GM21723 (cell line): ENCODE data around the gene SLC22A23.
"Not testable (repeated sequence)": the region's sequence is repeated elsewhere in the genome, so short reads cannot be mapped to it uniquely, and the experiment has no call there.

ENCODE experiments used
- ATAC-seq: cut with Tn5 transposase; IDR thresholded peaks from one replicate; pipeline ENCODE4 v1.9.1; 2021; ENCODE audit warnings: mild to moderate bottlenecking, moderate library complexity; ENCODE audit not compliant: unreplicated experiment

The SLC22A23 gene

DNA sequence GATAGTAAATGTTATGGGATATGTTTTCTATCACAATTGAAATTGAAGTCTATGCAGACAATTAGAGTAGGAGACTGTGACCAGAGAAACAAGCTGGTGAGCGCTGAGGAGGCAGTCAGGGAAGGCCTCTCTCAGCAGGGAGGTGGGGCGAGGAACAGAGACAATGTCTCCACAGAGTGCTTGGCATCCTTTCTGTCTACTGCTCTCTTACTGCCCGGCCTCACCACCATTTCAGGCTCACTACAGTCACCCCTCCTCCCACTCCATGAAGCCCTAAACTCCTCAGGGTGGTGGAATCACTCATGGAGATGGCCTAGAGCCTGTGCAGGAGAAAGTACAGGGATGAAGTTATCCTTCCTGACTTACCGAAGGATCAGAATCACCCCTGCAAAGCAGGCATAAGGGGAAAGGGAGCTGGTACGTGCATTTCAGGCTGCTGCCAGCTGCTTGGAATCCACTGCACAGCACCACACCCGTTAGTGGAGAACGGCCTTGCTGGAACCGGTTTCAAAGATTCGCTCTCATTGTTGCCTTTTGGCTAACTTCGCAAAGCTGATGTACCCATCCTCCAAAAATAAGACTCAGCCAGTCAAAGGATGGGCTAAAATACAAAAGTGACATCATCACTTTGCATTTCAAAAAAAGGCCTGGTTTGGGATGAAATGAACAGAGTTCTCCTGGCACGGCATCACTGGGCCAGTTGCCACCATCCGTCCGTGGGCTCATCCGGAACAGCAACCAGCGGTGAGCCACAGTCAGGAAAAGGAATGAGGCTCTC lies 67.3 kb downstream of the SLC22A23 start:
- no peak for ATAC-seq

DNA sequence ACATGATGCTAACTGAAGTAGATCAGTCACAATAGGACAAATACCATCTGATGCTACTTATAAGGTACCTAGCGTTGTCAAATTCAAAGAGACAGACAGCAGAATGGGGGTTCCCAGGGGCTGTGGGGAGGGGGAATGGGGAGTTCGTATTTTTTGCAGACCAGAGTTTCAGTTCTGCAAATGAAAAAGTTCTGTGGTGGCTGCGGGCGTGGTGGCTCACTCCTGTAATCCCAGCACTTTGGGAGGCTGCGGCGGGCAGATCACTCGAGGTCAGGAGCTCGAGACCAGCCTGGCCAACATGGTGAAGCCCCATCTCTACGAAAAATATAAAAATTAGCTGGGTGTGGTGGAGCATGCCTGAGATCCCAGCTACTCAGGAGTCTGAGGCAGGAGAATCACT lies 68.1 kb downstream of the SLC22A23 start:
- ATAC-seq, result no peak

DNA sequence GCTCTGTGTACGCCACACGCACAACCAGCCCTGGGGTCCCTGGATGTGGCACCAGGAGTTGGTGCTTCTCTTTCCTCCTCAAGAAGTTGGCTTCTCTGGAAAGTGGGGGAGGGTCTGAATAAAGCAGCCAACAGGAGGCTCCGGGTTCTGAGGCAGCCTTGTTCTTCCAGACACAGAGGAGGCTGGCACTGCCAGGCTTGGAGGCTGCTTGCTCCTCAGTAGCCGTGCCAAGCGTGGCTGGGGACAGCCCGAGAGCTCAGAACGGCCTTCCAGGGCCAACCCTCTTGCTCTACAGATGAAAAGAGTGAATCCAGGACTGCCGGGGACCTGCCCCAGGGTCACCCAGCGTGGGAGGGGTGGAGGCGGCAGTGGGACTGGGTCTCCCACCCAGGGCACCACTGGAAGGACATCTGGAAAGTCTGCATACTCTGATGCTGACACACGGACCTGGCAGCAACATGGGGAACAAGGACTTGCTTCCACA lies 70.4 kb downstream of the SLC22A23 start:
- ATAC-seq, result no peak

DNA sequence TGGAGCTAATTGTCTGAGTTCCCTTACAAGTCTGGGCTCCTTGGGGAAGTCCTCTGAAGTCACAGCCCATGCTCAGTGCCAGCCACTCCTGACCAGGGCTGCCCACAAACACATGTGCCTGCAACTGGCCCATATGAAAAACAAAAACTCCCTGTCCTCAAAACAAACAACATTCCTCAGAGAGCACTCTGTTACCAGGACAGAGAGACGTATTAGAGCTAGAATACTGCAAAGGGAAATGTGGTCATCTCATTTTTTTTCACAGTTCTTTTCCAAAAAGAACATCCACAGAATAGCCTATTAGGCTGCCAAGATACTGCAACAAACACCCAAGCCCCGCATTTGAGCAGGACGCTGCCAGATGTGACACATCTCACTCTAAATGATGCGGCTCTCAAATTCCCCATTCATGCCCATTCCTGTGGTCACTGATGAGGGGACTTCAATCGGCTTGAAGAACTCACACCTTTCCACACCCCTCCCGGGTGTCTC lies 71.1 kb downstream of the SLC22A23 start:
- no peak for ATAC-seq

DNA sequence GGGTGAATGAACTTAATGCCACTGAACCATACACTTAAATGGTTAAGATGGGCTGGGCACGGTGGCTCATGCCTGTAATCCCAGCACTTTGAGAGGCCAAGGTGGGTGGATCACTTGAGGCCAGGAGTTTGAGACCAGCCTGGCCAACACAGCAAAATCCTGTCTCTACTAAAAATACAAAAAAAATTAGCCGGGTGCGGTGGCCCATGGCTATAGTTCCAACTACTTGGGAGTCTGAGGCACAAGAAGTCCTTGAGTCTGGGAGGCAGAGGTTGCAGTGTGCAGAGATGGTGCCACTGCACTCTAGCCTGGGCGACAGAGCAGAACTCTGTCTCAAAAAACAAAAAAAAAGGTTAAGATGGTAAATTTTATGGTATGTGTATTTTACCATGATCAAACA lies 71.7 kb downstream of the SLC22A23 start:
- ATAC-seq, result not testable (repeated sequence)

DNA sequence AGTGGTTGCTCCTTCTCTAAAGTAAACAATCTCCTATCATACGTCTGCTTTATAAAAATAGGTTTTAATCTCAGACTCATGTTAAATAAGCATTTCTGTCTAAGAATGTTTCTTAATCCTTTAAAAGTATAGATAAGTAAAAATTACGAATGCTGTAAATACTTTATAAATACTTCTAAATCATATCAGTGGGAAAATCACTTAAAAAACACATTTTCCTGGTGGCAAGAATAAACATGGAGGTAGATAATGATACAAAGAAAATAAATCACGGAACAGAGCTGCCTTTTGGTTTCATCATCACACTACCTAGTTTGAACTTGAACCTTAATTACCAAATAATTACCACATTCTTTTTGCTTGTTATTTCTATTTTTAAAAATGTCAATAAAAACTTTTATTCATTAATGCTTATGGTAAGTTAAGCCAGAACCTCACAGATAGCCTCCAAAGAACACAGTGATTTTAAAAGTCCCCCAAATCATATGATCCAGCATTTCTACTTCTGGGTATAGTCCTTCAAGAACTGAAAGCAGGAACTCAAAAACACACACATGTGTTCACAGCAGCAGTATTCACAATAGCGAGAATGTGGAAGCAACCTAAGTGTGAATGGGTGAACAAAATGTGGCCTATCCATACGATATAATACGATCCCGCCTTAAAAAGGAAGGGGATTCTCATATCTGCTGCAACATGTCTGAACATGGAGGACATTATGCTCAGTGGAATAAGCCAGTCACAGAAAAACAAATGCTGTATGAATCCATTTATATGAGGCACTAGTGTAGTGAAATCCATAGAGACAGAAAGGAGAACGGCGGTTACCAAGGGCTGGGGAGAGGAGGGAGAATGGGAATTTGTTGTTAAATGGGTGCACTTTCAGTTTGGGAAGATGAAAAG lies 72.4 kb downstream of the SLC22A23 start:
- no peak for ATAC-seq

DNA sequence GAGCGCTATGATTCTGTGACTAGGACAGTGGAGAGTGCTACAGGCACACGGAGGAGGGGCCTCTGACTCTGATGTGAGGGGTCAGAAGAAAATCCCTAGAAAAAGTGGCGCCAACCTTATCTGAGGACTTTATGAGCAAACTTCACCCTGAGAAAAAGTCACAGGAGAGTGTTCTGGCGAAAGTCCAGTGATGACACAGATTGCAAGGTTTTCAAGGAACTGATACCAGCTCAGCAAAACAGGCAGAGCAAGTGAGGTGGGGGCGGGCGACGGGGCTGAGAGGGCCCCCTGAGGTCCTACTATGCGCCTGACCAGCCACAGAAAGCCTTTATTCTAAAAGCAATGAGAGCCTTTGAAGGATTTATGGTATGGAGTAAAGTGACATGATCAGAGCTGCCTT lies 73.3 kb downstream of the SLC22A23 start:
- peak; percentile 55 for ATAC-seq

DNA sequence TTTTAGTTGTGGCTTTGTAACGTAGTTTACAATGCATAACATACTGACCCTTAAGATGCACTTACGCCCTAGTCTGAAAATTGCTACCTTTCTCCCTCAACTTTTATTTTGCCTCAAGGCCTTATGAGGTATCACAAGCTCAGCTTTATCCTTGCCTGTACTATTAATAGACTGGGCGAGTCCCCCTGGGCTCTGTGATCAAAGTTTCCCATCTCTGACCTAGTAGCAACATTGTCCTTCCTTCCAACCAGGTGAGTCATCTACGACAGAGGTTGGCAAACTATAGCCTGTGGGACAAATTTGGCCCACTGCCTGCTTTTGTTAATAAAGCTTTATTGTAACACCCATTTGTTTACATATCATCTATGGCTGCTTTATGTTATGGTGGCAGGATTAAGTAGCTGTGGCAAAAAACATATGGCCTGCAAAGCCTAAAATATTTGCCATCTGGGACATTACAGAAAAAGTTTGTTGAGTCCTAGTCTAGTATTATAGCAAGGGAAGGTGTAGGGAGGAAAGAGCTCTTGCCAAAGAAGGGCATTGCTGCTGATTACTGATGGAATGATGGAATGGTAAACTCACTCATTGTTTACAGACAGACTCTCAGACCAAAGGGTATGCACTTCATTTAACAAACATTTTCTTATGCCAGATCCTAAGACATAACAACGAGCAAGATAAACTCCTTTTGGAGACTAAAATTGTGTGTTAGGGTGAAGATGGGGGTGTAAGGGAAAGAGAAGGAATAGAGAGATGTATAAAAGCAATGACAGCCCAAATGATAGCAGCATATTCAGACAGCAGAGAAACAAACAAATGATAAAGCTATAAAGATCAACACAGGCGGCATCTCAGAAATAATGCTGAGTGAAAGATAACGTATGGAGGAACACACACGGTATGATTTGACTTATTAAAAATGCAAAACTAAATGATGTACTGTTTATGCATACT lies 74.2 kb downstream of the SLC22A23 start:
- ATAC-seq, result no peak

DNA sequence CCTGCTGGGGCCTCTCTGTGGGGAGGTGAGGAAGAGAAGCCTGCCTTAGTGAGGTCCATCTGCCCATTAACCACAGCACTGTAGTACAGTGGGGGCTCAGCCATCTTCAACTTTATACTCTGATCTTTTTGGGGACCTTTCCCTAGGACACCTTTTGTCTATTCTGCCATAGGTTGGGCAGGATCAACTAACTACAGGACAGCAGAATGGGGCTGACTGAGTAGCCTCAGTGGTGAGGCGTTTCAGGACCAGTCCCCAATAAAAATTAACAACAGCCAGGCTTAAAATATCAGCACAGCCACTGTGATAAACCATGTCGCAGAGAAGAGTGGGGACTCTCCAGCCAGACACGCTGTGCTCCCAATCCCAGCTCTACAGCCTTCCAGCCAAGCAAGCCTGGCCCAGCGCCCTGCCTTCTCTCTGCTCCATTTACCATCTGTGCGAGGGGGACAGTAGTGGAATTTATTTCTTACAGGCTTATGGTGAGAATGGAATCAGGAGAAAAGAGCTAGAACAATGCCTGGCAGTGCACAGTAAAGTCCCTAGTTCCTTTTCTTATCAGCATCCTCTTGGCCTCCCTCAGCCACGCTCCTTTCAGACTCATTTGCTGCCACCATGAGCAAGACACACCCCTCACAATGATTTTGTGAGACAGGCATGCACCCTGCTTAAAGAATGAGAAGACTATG lies 75.5 kb downstream of the SLC22A23 start:
- no peak for ATAC-seq

DNA sequence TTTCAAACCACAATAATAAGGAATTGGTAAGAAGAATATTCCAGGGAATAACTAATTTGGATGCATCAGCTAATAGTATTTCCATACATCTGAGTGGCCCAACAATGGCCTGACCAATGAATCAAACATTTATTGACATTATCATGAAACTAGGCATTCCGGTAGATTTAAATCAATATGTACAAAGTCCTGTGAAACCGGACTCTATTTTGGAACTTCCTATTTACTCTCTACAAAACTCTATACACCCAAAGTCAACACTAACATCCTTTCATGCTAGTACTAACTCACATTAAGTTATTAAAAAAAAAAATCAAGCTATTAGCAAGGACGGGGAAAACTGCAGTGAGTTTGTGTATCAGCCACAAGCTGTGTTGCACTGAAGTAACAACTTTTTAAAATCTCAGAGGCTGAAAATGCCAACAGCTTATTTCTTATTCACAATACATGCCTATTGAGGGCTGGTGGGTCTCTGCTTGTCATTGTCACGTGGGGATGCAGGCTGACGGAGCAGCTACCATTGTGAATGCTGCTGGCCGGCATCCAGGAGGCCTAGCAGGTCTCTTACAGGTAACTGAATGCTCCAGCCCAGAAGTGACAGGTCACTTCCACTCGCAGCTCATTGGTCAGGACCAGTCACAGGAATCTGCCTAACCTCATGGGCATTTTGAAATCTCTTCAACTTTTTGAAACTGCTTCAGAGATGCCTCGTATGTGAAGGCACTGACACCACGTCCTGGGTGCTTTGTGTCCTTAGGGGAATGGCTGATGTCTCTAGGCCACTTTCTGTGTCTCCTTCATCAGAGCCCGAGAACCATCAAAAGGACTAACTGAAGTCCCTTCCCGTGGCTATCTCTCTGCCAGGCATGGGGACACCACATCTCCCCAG lies 76.3 kb downstream of the SLC22A23 start:
- ATAC-seq, result no peak

DNA sequence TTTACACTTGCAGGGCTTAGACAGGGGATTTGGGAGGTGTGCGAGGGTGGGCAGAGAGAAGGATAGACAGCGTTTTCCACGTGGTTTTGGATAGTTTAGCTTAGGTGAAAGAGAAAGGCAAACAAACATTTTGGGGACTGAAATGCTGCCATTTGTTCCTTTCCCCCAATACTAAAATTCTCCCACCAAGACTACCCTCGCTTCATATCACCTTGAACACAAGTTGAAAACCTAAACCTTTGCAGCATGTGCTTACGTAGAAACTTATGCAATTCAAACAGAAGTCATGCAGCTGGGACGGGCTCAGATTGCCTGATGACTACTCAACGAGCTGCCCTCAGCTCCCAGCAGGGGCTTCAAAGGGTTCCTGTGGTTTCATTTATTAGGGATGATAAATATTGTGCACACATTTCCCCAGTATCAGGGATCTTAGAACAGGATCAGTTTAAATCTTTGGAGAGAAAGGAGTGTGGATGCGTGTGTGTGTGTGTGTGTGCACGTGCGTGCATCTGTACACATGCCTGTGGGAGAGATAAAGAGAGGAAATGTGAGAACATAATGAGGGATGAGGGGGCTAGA lies 77.3 kb downstream of the SLC22A23 start:
- ATAC-seq, result no peak

DNA sequence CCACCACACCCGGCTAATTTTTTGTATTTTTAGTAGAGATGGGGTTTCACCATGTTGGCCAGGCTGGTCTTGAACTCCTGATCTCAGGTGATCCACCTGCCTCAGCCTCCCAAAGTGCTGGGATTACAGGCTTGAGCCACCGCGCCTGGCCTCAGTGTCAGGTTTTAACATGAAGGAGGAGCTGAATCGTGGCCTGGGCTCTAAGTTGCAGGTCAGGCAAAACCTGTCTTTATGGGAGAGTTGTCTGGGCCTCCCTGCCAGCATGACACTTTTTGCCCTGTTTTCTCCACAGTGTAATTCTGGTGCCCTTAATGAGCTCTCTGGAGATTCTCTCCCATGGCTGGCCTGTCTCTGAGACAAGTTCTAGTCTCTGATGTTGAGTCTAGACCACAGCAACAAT lies 78.0 kb downstream of the SLC22A23 start:
- ATAC-seq, result not testable (repeated sequence)

DNA sequence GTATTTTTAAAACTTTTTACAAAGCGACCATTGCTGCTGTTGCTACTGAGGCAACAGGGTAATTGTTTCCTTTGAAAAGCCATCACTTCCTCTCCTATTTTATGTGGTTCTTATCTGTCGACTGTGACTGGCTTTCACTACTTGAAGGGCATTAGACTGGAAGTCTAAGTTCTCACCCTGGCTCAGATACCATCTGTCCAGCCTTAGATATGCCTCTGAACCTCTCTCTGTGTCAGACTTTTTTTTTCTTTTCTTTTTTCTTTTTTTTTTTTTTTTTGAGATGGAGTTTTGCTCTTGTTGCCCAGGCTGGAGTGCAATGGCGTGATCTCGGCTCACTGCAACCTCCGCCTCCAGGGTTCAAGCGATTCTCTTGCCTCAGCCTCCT lies 78.5 kb downstream of the SLC22A23 start:
- not testable (repeated sequence) for ATAC-seq

DNA sequence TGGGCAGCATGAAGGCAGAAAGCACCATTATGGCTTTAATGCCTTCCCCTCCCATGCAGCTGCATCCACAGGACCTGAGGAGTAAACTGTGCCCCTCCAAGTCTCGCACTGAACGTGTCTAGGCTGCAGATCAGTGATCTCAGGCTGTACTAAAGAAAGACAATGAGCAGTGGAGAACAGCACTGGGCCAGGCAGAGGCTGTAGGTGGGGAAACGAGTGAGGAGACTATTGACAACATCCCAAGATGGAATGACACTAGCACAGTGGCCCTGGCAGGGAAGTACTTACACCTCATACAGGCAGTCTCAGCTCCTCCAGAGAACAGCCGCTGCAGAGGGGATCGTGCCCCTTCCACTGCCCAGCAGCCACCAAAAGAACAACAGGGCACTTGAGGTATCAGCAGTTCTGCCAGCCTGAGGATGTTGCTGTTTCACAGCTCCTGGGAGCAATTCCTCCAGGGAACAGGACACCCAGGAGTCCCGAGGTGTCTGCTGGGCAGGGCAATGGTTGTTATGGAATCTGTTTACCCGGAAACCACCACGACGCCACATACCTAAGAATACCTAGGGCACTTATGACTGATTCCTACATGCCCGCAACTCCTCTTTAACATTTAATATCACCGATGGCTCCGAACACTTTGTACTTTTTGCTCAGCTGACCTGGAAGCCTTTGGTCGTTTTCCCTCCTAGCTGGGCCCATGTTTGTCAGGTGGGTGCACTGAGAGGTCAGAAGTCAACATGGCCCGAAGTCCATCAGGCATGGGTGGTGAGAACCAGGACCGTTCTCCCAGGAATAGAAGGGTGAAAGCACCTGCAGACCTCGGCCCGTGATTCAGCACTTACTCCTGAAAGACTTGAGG lies 79.1 kb downstream of the SLC22A23 start:
- no peak for ATAC-seq

DNA sequence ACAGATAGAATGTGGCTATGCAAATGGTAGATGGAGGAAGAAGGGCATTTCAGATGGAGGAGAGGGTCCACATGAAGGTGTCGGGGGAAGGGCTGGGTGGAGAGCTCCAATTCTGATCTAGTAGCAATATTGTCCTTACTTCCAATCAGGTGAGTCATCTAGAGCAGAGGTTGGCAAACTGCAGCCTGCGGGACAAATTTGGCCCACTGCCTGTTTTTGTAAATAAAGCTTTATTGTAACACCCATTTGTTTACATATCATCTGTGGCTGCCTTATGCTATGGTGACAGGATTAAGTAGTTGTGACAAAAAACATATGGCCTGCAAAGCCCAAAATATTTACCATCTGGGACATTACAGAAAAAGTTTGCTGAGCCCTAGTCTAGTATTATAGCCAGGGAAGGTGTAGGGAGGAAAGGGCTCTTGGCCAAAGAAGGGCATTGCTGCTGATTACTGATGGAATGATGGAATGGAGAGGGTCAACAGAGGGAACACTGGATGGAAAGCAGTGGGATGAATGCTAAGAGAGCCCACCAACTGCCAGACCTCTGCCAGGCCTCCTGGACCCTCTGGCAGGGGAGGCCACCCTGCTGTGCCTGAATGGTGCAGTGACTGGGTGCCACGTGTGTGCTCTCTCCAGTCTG lies 79.8 kb downstream of the SLC22A23 start:
- no peak for ATAC-seq

DNA sequence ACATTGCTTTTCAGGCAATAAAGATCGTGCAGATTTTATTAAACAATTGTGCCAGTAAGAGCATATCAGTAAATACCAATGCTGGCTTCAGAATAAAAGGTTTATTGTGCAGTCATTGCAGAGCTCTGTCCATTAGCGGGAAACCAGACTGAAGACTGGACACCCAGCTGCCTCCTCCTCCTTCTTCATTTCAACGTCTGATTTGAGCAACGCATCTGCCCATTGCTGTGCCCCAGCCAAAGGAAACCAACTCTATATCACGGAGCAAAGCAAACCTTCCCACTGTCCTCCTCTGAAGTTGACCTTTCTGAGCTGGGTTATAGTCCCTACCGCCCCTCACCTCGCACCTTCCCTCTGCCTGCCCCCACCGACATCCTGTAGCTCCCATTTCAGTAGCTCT lies 80.8 kb downstream of the SLC22A23 start:
- no peak for ATAC-seq

DNA sequence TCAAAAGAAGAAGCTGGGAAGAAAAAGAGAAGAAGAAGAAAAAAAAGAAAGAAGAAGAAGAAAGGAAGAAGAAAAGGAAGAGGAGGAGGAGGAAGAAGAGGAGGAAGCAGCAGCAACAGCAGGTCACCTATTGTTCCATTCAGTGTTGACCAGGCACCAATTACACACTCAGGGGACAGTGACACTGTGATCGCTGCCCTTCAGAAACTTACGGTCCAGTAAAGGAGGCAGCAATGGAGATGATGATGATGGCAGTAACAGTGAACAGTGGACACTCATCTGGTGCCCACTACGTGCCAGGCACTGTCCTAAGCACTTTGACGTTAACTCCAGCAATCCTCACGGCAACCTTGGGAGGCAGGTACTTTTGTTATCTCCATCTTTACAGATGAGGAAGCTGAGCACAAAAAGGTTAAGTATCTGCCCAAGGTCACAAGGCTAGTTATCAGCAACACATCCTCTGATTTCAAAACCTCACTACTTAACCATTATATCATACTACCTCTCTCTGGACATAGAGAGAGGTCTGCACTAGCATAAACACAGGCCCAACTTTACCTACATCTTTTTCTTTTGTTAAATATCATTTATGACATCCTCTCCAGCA lies 83.2 kb downstream of the SLC22A23 start:
- no peak for ATAC-seq
